ENCODE results near the gene SCO2.
"Not testable (repeated sequence)": the region's sequence is repeated elsewhere in the genome, so short reads cannot be mapped to it uniquely, and the experiment has no call there.

SCO2 gene

GRCh38 chr22:50551160-50551752 lies 25.9 kb upstream of the SCO2 start:
- in situ Hi-C loops (cut with HindIII; ENCODE audit: low sequenced_read_pairs): no loop called here

GRCh38 chr22:50550395-50550794 lies 25.0 kb upstream of the SCO2 start:
- in situ Hi-C loops (cut with HindIII; ENCODE audit: low sequenced_read_pairs): no loop called here

GRCh38 chr22:50548921-50549790 lies 23.8 kb upstream of the SCO2 start:
- in situ Hi-C loops (cut with HindIII; ENCODE audit: low sequenced_read_pairs): no loop called here

GRCh38 chr22:50548040-50548920 lies 22.9 kb upstream of the SCO2 start:
- in situ Hi-C loops (cut with HindIII; ENCODE audit: low sequenced_read_pairs): no loop called here

- in situ Hi-C loops (cut with HindIII; ENCODE audit: low sequenced_read_pairs): no loop called here
Observed at GRCh38 chr22:50547263-50547985, 22.0 kb upstream of the SCO2 start.

GRCh38 chr22:50546326-50547262 lies 21.2 kb upstream of the SCO2 start:
- in situ Hi-C loops (cut with HindIII; ENCODE audit: low sequenced_read_pairs): no loop called here

- in situ Hi-C loops (cut with HindIII; ENCODE audit: low sequenced_read_pairs): no loop called here
Observed at GRCh38 chr22:50545522-50546325, 20.3 kb upstream of the SCO2 start, which contains the start of gene KLHDC7B. Gene KLHDC7B (plus strand): TSS chr22:50545899. CDS start chr22:50546244, 345 bp downstream.

- in situ Hi-C loops (cut with HindIII; ENCODE audit: low sequenced_read_pairs): no loop called here
Observed at GRCh38 chr22:50544746-50545253, 19.4 kb upstream of the SCO2 start.

GRCh38 chr22:50544078-50544745 lies 18.8 kb upstream of the SCO2 start:
- in situ Hi-C loops (cut with HindIII; ENCODE audit: low sequenced_read_pairs): no loop called here

- in situ Hi-C loops (cut with HindIII; ENCODE audit: low sequenced_read_pairs): no loop called here
Observed at GRCh38 chr22:50542416-50542927, 17.1 kb upstream of the SCO2 start.

GRCh38 chr22:50541667-50542026 lies 16.2 kb upstream of the SCO2 start:
- in situ Hi-C loops (cut with HindIII; ENCODE audit: low sequenced_read_pairs): not testable (repeated sequence)

GRCh38 chr22:50540381-50540780 lies 15.0 kb upstream of the SCO2 start:
- in situ Hi-C loops (cut with HindIII; ENCODE audit: low sequenced_read_pairs): no loop called here

GRCh38 chr22:50537765-50538164 lies 12.4 kb upstream of the SCO2 start:
- in situ Hi-C loops (cut with HindIII; ENCODE audit: low sequenced_read_pairs): no loop called here

GRCh38 chr22:50536226-50536625 lies 10.8 kb upstream of the SCO2 start:
- in situ Hi-C loops (cut with HindIII; ENCODE audit: low sequenced_read_pairs): no loop called here

GRCh38 chr22:50535113-50535512 lies 9.7 kb upstream of the SCO2 start:
- in situ Hi-C loops (cut with HindIII; ENCODE audit: low sequenced_read_pairs): no loop called here

GRCh38 chr22:50533856-50534711 lies 8.7 kb upstream of the SCO2 start:
- in situ Hi-C loops (cut with HindIII; ENCODE audit: low sequenced_read_pairs): not testable (repeated sequence)

All from endothelial cell of hepatic sinusoid (primary cell).